Astrocyte of the spinal cord (primary cell): ENCODE data around the gene PTGDS.

Experiments
- DNase-seq: peaks from one replicate; pipeline ENCODE4 v3.0.0; 2011; ENCODE audit warnings: low read depth, low spot score
- H3K4me3 ChIP-seq: 2 replicates; pipeline ENCODE4 v1.5.1; 2011; ENCODE audit warnings: low read depth, mild to moderate bottlenecking, low read length, moderate library complexity
- in situ Hi-C: cut with HindIII; loops from 2 replicates; pipeline ENCODE4 v1.10.0; 2017; ENCODE audit warnings: low sequenced_read_pairs
- TF ChIP-seq, protein P1 (sequence below): IDR thresholded peaks from 2 replicates; pipeline ENCODE4 v1.5.1; 2012; ENCODE audit warnings: low read depth, mild to moderate bottlenecking, low read length, inconsistent platforms

Gene PTGDS

DNA sequence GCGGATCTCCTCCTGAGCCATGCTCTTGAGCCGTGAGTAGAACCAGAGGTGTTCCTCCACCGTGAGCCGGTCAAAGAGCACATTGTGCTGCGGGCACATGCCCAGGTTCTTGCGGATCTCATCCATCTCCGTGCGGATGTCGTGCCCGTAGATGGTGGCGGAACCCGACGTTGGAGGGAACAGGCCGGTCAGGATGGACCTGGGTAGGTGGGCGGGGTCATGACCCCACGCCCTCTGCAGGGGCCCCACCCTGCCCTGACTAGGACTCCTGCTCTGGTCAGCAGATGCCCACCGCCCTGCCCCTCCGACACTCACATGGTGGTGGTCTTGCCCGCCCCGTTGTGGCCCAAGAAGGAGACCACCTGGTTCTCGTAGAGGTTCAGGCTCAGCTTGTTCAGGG is 38.7 kb downstream of the PTGDS start:
- H3K4me3 ChIP-seq, result no peak overlapping the region
- no peak for DNase-seq
- TF ChIP-seq, protein P1, sequence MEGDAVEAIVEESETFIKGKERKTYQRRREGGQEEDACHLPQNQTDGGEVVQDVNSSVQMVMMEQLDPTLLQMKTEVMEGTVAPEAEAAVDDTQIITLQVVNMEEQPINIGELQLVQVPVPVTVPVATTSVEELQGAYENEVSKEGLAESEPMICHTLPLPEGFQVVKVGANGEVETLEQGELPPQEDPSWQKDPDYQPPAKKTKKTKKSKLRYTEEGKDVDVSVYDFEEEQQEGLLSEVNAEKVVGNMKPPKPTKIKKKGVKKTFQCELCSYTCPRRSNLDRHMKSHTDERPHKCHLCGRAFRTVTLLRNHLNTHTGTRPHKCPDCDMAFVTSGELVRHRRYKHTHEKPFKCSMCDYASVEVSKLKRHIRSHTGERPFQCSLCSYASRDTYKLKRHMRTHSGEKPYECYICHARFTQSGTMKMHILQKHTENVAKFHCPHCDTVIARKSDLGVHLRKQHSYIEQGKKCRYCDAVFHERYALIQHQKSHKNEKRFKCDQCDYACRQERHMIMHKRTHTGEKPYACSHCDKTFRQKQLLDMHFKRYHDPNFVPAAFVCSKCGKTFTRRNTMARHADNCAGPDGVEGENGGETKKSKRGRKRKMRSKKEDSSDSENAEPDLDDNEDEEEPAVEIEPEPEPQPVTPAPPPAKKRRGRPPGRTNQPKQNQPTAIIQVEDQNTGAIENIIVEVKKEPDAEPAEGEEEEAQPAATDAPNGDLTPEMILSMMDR, result no peak
- in situ Hi-C loops, result no loop called here

DNA sequence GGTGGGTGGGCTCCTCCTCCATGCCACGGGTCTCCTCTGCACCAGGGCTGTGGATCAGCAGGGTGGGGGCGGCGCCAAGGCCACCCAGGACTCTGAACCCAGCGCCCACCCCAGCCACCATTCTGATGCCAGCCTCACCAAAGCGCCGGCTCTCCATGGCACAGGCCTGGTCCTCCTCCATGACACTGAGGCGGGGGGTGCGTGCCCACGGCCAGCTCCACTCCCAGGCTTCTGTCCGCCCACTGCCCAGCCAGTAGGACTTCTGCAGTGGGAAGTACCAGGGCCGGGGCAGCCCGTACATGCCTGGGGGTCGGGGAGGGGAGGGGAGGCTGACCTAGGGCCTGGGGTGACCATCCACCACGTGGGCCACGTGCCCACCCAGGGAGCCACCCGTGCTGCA is 39.1 kb downstream of the PTGDS start:
- in situ Hi-C loops, result no loop called here
- TF ChIP-seq, protein P1, result no peak
- H3K4me3 ChIP-seq, result no peak overlapping the region
- no peak for DNase-seq

DNA sequence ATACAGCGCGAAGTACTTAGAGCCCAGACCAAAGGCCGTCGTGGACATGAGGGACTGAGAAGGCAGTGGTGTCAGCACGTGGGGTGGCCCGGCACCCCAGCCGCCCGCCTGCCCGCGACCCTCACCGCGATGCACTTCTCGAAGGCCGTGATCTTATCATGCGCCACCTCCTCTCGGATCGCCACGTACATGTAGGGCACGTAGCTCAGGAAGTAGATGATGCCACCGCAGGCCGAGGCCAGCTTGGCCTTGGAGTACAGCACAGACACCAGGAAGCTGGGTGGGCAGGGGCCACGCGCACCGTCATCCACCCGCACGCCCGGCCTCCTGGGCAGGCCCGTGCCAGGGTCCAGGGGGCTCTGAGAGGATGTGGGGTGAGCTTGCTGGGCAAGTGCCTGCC is 39.8 kb downstream of the PTGDS start:
- in situ Hi-C loops, result no loop called here
- no peak overlapping the region for H3K4me3 ChIP-seq
- DNase-seq, result no peak
- TF ChIP-seq, protein P1, result no peak

DNA sequence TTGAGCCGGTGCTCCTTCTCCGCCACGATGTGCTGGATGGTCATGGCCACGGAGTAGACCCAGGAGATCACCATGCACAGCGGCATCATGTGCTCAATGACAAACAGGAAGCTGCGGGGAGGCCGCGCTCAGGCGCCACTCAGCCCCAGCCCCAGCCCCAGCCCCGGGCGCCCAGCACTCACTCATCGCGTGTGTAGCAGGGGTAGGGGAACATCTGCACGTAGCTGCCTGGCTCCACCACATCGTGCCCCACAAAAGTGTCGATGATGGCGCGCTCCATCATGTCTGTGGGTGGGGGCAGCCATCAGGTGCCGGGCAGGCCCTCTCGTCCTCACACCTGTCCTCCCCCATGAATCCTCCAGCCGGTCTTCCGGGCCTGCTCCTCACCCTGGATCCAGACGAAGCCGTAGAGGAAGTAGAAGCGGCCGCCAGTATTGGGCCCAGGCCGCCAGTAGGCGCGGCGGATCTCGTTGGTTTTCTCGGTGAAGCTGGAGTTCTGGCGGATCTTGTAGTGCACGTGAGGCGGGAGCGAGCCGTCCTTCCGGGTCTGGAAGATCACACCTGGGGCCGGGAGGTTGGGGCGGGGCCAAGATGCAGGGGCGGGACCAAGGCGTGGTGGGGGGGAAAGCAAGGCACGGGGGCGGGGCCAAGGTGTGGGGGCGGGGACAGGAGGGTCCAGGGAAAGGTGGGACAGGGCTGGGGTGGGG is 40.6 kb downstream of the PTGDS start:
- in situ Hi-C loops, result no loop called here
- DNase-seq, result no peak
- TF ChIP-seq, protein P1, result no peak
- H3K4me3 ChIP-seq, result no peak overlapping the region

DNA sequence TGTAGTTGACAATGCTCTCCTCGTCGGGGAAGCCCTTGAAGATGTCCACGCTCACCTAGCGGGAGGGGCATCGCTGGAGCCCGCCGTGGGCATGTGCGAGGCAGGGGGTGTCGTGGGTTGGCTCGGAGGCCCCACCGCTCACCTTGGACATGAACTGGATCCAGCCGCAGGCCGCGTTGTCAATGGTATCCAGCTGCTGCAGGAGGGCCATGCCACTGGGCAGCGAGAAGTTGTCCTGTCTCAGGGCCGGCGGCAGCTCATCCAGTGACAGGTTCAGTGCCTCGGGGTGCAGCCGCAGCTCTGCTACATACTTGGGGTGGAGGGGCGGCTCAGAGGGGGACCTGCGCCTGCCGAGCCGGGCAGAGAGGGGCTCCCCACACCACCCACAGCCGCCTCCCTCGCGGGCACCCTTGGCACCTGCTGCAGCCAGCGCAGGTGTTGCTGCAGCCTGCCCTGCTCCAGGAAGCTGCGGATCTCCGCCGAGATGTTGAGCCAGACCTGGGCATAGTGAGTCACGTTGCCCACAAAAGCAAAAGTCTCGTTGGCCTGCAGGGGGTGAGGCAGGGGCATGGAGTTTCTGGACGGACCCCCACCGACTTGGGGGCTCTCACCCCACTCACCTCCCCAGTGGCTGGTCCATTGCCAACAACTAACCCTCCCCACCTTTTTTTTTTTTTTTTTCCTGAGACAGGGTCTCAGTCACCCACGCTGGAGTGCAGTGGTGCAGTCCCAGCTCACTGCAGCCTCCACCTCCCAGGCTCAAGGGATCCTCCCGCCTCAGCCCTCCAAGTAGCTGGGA is 41.7 kb downstream of the PTGDS start:
- in situ Hi-C loops, result no loop called here
- DNase-seq, result no peak
- no peak overlapping the region for H3K4me3 ChIP-seq
- TF ChIP-seq, protein P1, result no peak

DNA sequence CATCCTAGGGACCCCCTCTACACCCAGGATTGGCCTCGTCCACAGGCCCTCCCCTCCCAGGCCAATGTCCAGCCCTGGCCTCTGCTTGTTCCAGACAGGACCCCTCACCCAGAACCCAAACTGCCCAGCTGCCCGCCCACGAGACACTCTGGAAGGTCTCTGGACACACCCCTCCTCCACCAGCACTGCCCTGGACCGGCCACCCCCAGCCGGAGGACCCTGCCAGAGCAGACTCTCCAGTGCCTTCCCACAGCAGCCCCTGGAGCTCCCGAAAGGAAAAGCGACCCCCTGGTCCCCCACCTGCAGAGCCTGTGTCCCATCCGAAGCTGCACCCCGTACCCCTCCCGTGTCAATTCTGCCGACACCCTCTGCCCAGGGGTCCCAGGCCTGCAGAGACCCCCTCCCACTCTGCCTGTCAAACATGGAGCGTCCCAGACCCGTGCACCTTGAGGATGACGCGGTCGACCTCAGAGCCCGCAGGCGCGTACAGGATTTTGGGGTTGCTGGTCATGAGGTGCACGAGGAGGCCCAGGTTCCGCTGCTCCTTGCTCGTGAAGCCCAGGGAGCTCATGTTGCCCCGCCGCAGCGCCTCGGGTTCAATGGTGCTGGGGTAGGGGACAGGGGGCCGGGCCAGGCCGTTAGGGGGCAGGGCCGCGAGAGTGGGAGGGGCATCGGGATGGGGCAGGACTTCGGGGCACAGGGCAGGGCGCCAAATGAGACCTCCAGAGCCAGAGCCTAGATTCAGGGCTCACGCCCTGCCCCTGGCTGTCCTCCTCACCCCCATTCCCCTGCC is 42.8 kb downstream of the PTGDS start:
- no peak overlapping the region for H3K4me3 ChIP-seq
- TF ChIP-seq, protein P1, result no peak
- in situ Hi-C loops, result no loop called here
- no peak for DNase-seq
